Right cardiac atrium (tissue), 5 donors: ENCODE measurements around the gene RUNX3. TPM values are rescaled to one million over a fixed set of nuclear protein-coding genes. Genes with fewer than 3 reads are reported as not detected.

Source experiments
- ATAC-seq, 2 donors: fragments of 200-7000 bp; cut with Tn5 transposase; one replicate each; pipeline versions ENCODE4 v1.8.0 to v1.9.1; 2020; ENCODE audit warnings: moderate library complexity in 2 of 2, mild to moderate bottlenecking in 1 of 2
- DNase-seq, 3 donors: peaks; one replicate each; pipeline ENCODE4 v3.0.0-alpha.2; 2020
- H3K27ac ChIP-seq: one replicate; pipeline ENCODE4 v1.5.1; 2013; ENCODE audit warnings: mild to moderate bottlenecking, low read length, control low read depth, moderate library complexity
- H3K27me3 ChIP-seq: one replicate; pipeline ENCODE4 v1.6.1; 2013; ENCODE audit not compliant: control insufficient read depth, insufficient read depth
- H3K4me1 ChIP-seq: one replicate; pipeline ENCODE4 v1.6.1; 2013; ENCODE audit warnings: low read length; ENCODE audit not compliant: control insufficient read depth, insufficient read depth
- H3K4me3 ChIP-seq: one replicate; pipeline ENCODE4 v1.5.1; 2013; ENCODE audit warnings: low read length, control low read depth
- H3K9me3 ChIP-seq: one replicate; pipeline ENCODE4 v1.6.1; 2013; ENCODE audit warnings: low read length; ENCODE audit not compliant: control insufficient read depth
- WGBS: extraction: QIAGEN DNeasy Blood & Tissue Kit; methylation state at CpG from one replicate; pipeline ENCODE4 v1.1.7; 2013; 5-methylcytosine and 5-hydroxymethylcytosine counted together
- intact Hi-C, 4 donors: fragments of 100-400 bp; cut with DNase I; formaldehyde crosslinking; loops; one replicate each; pipeline versions ENCODE4 v1.11.0 to v1.14.0; 2022 to 2023
- polyA plus RNA-seq: library from polyadenylated mRNA; stranded (reverse); fragments of 200-250 nt; gene quantifications from one replicate; pipeline ENCODE4 v1.2.3, GENCODE V29; 2013
- total RNA-seq, 4 donors: library from RNA; stranded (reverse); fragmentation: NEBNext Ultra II Directional; extraction: Animal tissue kit (Norgen Biotek cat#: 25700); gene quantifications; one replicate each; pipeline ENCODE4 v1.2.1, GENCODE V29; 2021
- donor health status: healthy with polysubstance abuse.
- donor health status: DM: no; HTN: yes; CAD: no.
- donor health status: DM: no; HTN: no; CAD: no.
- donor health status: DM: no; HTN: yes; CAD: no; lungs with severe emphysema.
- donor health status: DM: yes; HTN: yes; CAD: no.

Gene RUNX3
- total and polyA plus RNA-seq, 5 donors: 0.34 to 1.8 (median 0.89) TPM

- no peaks in the 10 kb centered on the region for H3K9me3 ChIP-seq
- ATAC-seq (no peak), DNase-seq (peak in 1 of 3 donors; percentile 32)
- intact Hi-C loops: no loop called here
- no peaks in the 10 kb centered on the region for H3K4me1 ChIP-seq
- H3K27ac ChIP-seq: no peak overlapping the region
- H3K27me3 ChIP-seq: no peaks in the 10 kb centered on the region
- WGBS: 24% methylated on average over 15 of the region's 15 CpGs
- H3K4me3 ChIP-seq: no peak overlapping the region
Measured at GRCh38 chr1:24926563-24927249, 3.4 kb downstream of the RUNX3 start.

GRCh38 chr1:24925963-24926362, 4.1 kb downstream of the RUNX3 start:
- WGBS: 39% methylated on average over 10 of the region's 10 CpGs
- Histone ChIP-seq H3K27ac (no peak overlapping the region), H3K27me3 (no peaks in the 10 kb centered on the region), H3K4me1 (no peaks in the 10 kb centered on the region), H3K4me3 (no peak overlapping the region), H3K9me3 (no peaks in the 10 kb centered on the region)
- intact Hi-C loops: no loop called here
- DNase-seq: no peak
- no peak for ATAC-seq

- DNase-seq (no peak), ATAC-seq (no peak)
- H3K27me3 ChIP-seq: no peaks in the 10 kb centered on the region
- intact Hi-C loops: no loop called here
- H3K4me1 ChIP-seq: no peaks in the 10 kb centered on the region
- WGBS: 50% methylated on average over 10 of the region's 10 CpGs
- no peak overlapping the region for H3K27ac ChIP-seq
- no peak overlapping the region for H3K4me3 ChIP-seq
- no peaks in the 10 kb centered on the region for H3K9me3 ChIP-seq
Measured at GRCh38 chr1:24925082-24925779, 4.8 kb downstream of the RUNX3 start.

GRCh38 chr1:24923485-24924113, 6.5 kb downstream of the RUNX3 start:
- no peaks in the 10 kb centered on the region for H3K9me3 ChIP-seq
- H3K27ac ChIP-seq: no peak overlapping the region
- DNase-seq: no peak
- no peaks in the 10 kb centered on the region for H3K4me1 ChIP-seq
- no peak overlapping the region for H3K4me3 ChIP-seq
- intact Hi-C loops: no loop called here
- ATAC-seq: no peak
- WGBS: 80% methylated on average over 15 of the region's 15 CpGs
- no peaks in the 10 kb centered on the region for H3K27me3 ChIP-seq

- DNase-seq (no peak), ATAC-seq (no peak)
- Histone ChIP-seq H3K27me3 (no peaks in the 10 kb centered on the region), H3K9me3 (no peaks in the 10 kb centered on the region), H3K27ac (no peak overlapping the region), H3K4me3 (no peak overlapping the region), H3K4me1 (no peaks in the 10 kb centered on the region)
- intact Hi-C loops: no loop called here
- WGBS: 90% methylated on average over 9 of the region's 9 CpGs
Measured at GRCh38 chr1:24921938-24922662, 8.0 kb downstream of the RUNX3 start.

- Histone ChIP-seq H3K4me3 (no peak overlapping the region), H3K27ac (no peak overlapping the region), H3K4me1 (no peaks in the 10 kb centered on the region), H3K9me3 (no peaks in the 10 kb centered on the region), H3K27me3 (no peaks in the 10 kb centered on the region)
- ATAC-seq (no peak), DNase-seq (no peak)
- intact Hi-C loops: no loop called here
- 75% methylated on average over 6 of the region's 6 CpGs for WGBS
Measured at GRCh38 chr1:24921412-24921811, 8.7 kb downstream of the RUNX3 start.

- H3K27me3 ChIP-seq: no peaks in the 10 kb centered on the region
- H3K4me3 ChIP-seq: no peak overlapping the region
- H3K4me1 ChIP-seq: no peaks in the 10 kb centered on the region
- 81% methylated on average over 8 of the region's 8 CpGs for WGBS
- ATAC-seq (no peak), DNase-seq (no peak)
- no peak overlapping the region for H3K27ac ChIP-seq
- intact Hi-C loops: no loop called here
- H3K9me3 ChIP-seq: no peaks in the 10 kb centered on the region
Measured at GRCh38 chr1:24920533-24920925, 9.5 kb downstream of the RUNX3 start.

- Histone ChIP-seq H3K4me1 (no peaks in the 10 kb centered on the region), H3K9me3 (no peaks in the 10 kb centered on the region), H3K27me3 (no peaks in the 10 kb centered on the region), H3K27ac (no peak overlapping the region), H3K4me3 (no peak overlapping the region)
- ATAC-seq: no peak
- intact Hi-C loops: no loop called here
- peak in 1 of 3 donors; percentile 51 for DNase-seq
- WGBS: 41% methylated on average over 16 of the region's 16 CpGs
Measured at GRCh38 chr1:24919791-24920532, 10.1 kb downstream of the RUNX3 start.

GRCh38 chr1:24918995-24919605, 11.0 kb downstream of the RUNX3 start:
- no peak for DNase-seq
- 86% methylated on average over 17 of the region's 17 CpGs for WGBS
- H3K27me3 ChIP-seq: no peaks in the 10 kb centered on the region

GRCh38 chr1:24918370-24918769, 11.7 kb downstream of the RUNX3 start:
- ATAC-seq: no peak
- no peaks in the 10 kb centered on the region for H3K27me3 ChIP-seq
- DNase-seq: no peak
- 96% methylated on average over 2 of the region's 2 CpGs for WGBS
- no peak overlapping the region for H3K4me3 ChIP-seq
- intact Hi-C loops: no loop called here
- no peaks in the 10 kb centered on the region for H3K9me3 ChIP-seq
- no peak overlapping the region for H3K27ac ChIP-seq
- H3K4me1 ChIP-seq: no peaks in the 10 kb centered on the region

More at GRCh38 chr1:24918995-24919605, 11.0 kb downstream of the RUNX3 start:
- Histone ChIP-seq H3K9me3 (no peaks in the 10 kb centered on the region), H3K27ac (no peak overlapping the region), H3K4me1 (no peaks in the 10 kb centered on the region), H3K4me3 (no peak overlapping the region)
- no peak for ATAC-seq
- intact Hi-C loops: no loop called here
